A673 (cell line): ENCODE data around the gene CCDC179. TPM values are rescaled to one million over a fixed set of nuclear protein-coding genes. Genes with fewer than 3 reads are reported as not detected.

Experiments used
- BruUV-seq: library from RNA; stranded (reverse); fragments of 400-500 nt; replicated peaks from 2 replicates; lab custom pipeline; 2021; lab: Mats Ljungman, UMichigan
- CTCF ChIA-PET: fragments of 300-600 bp; sonication (Branson Sonifier 250); formaldehyde crosslinking; loops from one replicate; lab custom pipeline; 2022; ENCODE audit warnings: antibody characterized with exemption; lab: Charles Lee
- POLR2A ChIA-PET: fragments of 300-600 bp; sonication (Branson Sonifier 250); formaldehyde crosslinking; loops from one replicate; lab custom pipeline; 2022; ENCODE audit warnings: antibody characterized with exemption; ENCODE audit not compliant: low non-redundant PET; lab: Charles Lee
- DNase-seq: peaks from one replicate; pipeline ENCODE4 v3.0.0-alpha.2; 2015; ENCODE audit warnings: low spot score
- H3K27ac ChIP-seq: fragments of 200-600 bp; sonication (generic); 2 replicates; pipeline ENCODE4 v1.5.1; 2016; ENCODE audit warnings: mixed run types, low read depth, mild to moderate bottlenecking, mixed read lengths, antibody characterized with exemption, low read length; ENCODE audit not compliant: poor library complexity, severe bottlenecking
- H3K27me3 ChIP-seq: fragments of 200-600 bp; sonication (generic); replicated peaks from 2 replicates; pipeline ENCODE4 v1.6.1; 2017; ENCODE audit warnings: mixed run types, low read depth, mild to moderate bottlenecking, mixed read lengths, antibody characterized with exemption, low read length; ENCODE audit not compliant: insufficient read depth, poor library complexity
- H3K36me3 ChIP-seq: fragments of 200-600 bp; sonication (generic); 2 replicates; pipeline ENCODE4 v1.6.1; 2016; ENCODE audit warnings: mixed run types, mild to moderate bottlenecking, mixed read lengths, antibody characterized with exemption, low read length; ENCODE audit not compliant: insufficient read depth, poor library complexity, severe bottlenecking
- H3K4me1 ChIP-seq: fragments of 200-600 bp; sonication (generic); 2 replicates; pipeline ENCODE4 v1.6.1; 2017; ENCODE audit warnings: mixed run types, mild to moderate bottlenecking, mixed read lengths, antibody characterized with exemption, low read length; ENCODE audit not compliant: insufficient read depth, poor library complexity, severe bottlenecking
- H3K4me3 ChIP-seq: fragments of 200-600 bp; sonication (generic); 2 replicates; pipeline ENCODE4 v1.5.1; 2016; ENCODE audit warnings: low read depth, mixed run types, mild to moderate bottlenecking, mixed read lengths, low read length; ENCODE audit not compliant: poor library complexity, severe bottlenecking
- H3K9me3 ChIP-seq: fragments of 200-600 bp; sonication (generic); 2 replicates; pipeline ENCODE4 v1.6.1; 2016; ENCODE audit warnings: mixed run types, low read depth, mild to moderate bottlenecking, mixed read lengths, antibody characterized with exemption, low read length; ENCODE audit not compliant: poor library complexity, severe bottlenecking
- EZH2 ChIP-seq: fragments of 200-600 bp; sonication (generic); IDR thresholded peaks from 2 replicates; pipeline ENCODE4 v1.6.1; 2017; ENCODE audit warnings: borderline replicate concordance, low read depth, mild to moderate bottlenecking, mixed read lengths, antibody characterized with exemption, low read length; ENCODE audit not compliant: poor library complexity, severe bottlenecking
- intact Hi-C: fragments of 100-400 bp; cut with micrococcal nuclease; formaldehyde crosslinking; loops from one replicate; pipeline ENCODE4 v1.10.0; 2022; ENCODE audit not compliant: unreplicated experiment
- total RNA-seq: library from RNA; stranded (reverse); gene quantifications from 2 replicates; pipeline ENCODE4 v1.2.3, GENCODE V29; 2021
- TF ChIP-seq, protein P1 (sequence below): fragments of 300-800, 200-600 bp; sonication (generic); conservative IDR thresholded peaks from 2 replicates; pipeline ENCODE4 v1.5.1; 2017; ENCODE audit warnings: low read depth, mild to moderate bottlenecking, antibody characterized with exemption, low read length, moderate library complexity, mixed read lengths

CCDC179 gene
- total RNA-seq, 1 experiment from 2014 or later, result not detected

DNA sequence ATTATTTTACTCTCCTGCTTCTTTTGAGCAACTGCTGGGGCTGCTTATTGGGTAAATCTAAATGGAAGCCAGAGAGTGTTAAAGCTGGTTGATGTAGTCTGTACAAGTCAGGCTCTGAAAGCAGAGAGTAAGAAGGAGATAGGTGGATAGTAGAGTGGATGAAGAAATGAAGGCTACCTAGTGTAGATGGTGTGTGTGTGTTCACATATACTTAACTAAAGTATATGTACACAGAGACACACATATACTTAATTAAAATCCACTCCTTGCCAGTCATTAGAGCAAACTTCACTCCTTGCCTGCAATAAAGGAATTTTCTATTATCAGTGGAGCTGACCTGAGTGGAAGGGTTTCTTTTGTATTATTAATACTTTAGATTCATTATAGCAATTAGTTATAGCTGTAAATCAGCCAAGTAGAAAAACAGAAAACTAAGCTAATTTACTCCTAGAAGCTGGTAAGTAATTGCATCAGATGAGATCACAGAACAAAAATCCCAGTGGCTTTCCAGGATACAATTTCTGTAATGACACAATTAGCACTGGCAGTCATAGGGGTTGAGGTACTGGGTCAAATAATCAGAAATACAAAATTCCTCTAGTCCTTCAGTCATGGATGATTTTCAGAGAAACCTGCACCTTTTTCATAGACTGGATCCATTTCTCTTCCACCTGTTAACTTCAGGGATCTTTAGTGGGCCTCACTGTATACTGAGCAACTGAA is 40.7 kb upstream of the CCDC179 start:
- Histone ChIP-seq H3K9me3 (no peaks in the 10 kb centered on the region), H3K27ac (no peak overlapping the region), H3K36me3 (no peaks in the 10 kb centered on the region), H3K4me3 (no peak overlapping the region), H3K27me3 (no peaks in the 10 kb centered on the region), H3K4me1 (no peaks in the 10 kb centered on the region)
- no peak for DNase-seq
- BruUV-seq, result no TSS peak
- ChIA-PET CTCF (no interaction called here), POLR2A (no interaction called here)
- TF ChIP-seq, protein P1, sequence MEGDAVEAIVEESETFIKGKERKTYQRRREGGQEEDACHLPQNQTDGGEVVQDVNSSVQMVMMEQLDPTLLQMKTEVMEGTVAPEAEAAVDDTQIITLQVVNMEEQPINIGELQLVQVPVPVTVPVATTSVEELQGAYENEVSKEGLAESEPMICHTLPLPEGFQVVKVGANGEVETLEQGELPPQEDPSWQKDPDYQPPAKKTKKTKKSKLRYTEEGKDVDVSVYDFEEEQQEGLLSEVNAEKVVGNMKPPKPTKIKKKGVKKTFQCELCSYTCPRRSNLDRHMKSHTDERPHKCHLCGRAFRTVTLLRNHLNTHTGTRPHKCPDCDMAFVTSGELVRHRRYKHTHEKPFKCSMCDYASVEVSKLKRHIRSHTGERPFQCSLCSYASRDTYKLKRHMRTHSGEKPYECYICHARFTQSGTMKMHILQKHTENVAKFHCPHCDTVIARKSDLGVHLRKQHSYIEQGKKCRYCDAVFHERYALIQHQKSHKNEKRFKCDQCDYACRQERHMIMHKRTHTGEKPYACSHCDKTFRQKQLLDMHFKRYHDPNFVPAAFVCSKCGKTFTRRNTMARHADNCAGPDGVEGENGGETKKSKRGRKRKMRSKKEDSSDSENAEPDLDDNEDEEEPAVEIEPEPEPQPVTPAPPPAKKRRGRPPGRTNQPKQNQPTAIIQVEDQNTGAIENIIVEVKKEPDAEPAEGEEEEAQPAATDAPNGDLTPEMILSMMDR, result no peak
- no peak for TF ChIP-seq EZH2
- intact Hi-C loops, result no loop called here

DNA sequence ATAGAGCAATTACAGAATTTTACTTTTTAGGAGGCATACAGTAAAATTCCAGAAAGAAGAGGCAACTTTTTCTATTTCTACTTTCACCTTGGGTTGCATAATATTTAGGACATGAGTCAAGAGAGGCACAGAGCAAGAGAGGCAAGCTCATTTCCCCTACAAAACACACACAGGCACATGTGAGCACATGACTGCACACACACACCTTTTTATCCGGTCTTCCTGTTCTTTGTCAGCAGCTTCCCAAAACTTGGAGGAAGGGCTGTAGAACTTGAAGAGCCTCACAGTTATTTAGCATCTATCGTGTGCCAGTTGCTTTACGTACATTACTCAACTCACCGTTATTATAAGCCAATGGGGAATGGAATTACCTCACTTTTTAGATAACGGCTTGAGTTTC is 37.8 kb upstream of the CCDC179 start:
- CTCF ChIA-PET, result no interaction called here
- intact Hi-C loops, result no loop called here
- Histone ChIP-seq H3K27ac (no peak overlapping the region), H3K27me3 (no peaks in the 10 kb centered on the region), H3K9me3 (no peaks in the 10 kb centered on the region), H3K36me3 (no peaks in the 10 kb centered on the region), H3K4me3 (no peak overlapping the region), H3K4me1 (no peaks in the 10 kb centered on the region)
- TF ChIP-seq, protein P1, result no peak
- DNase-seq, result no peak
- no TSS peak for BruUV-seq
- POLR2A ChIA-PET, result no interaction called here

DNA sequence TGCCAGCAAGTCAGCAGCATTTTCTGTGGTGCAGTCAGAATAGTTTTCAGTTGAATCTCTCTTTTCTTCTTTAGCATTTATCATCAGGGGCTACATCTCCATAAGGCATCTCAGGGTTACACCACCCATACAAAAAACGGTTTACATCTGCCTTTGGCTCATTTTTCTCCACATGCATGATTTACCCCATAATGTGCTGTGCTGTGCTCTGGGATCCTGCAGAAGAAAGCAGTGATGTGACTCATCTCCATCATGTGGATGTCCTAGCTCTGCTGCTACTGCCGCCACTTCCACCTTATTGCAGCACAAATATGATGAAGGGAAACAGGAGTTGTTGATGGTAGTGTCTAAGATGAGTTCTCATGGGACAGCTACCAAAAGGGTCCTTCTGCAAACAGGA is 30.0 kb upstream of the CCDC179 start:
- no peak for TF ChIP-seq EZH2
- TF ChIP-seq, protein P1, result no peak
- no TSS peak for BruUV-seq
- no peak for DNase-seq
- Histone ChIP-seq H3K36me3 (no peaks in the 10 kb centered on the region), H3K4me1 (no peaks in the 10 kb centered on the region), H3K4me3 (no peak overlapping the region), H3K9me3 (no peaks in the 10 kb centered on the region), H3K27me3 (no peaks in the 10 kb centered on the region), H3K27ac (no peak overlapping the region)
- ChIA-PET POLR2A (no interaction called here), CTCF (no interaction called here)
- intact Hi-C loops, result no loop called here
